NCI-H345 treated with DMSO at 0.1 percent for 48 hours (cell line): ENCODE results near the gene PRELID1.

Experiments used
- DNase-seq: peaks from one replicate; lab custom pipeline; 2025; ENCODE audit not compliant: unreplicated experiment; lab: John Stamatoyannopoulos, UW

Gene PRELID1

DNA sequence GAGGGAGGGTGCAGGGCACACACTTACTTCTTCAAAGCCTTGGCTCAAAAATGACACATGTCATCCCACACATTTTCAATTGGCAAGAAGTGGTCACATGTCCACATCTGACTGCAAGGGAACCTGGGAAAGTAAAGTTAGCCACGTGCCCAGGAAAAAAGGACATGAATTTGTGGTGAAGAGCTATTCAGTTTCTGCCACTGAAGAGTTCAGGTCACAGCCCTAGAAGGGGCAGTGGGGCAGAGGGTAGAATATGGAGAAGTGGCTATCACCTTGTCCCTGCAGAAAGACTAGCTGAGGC, 52.2 kb downstream of the PRELID1 start:
- DNase-seq: no peak
